ELR (cell line): ENCODE results near the gene PSD2.

Source experiments
- DNase-seq: peaks from one replicate; pipeline ENCODE4 v3.0.0-alpha.2; 2015; ENCODE audit warnings: low read depth

The PSD2 gene

DNA sequence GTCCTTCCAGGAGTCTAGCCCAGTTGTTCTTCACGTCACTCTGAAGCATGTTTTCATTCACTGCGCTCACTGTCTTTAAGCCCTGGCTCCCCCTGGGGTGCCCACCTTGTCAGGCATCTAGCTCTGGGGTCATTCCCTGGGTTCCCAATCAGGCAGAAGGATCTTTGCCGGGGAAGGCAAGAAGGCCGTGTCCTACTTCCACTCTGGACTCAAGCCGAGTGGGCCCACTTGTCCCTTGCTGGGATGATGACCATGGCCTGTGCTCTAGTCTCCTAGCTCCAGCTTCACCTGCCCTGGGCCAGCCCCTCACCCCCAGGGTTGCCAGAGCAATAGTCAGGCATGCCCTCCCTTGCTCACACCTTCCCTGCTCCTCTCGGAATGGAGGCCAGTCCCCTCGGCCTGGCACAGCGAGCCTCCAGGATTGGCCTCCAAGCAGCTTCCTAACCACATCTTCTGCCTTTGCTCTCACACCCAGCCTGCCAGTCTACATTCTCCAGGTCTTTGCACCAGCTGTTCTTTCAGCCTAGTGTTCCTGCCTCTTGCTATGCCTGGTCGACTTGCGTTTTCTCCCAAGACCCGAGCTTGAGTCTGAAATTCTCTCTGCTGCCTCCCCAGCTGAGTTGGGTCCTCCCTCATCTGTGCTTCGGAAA, 32.2 kb upstream of the PSD2 start:
- no peak for DNase-seq

DNA sequence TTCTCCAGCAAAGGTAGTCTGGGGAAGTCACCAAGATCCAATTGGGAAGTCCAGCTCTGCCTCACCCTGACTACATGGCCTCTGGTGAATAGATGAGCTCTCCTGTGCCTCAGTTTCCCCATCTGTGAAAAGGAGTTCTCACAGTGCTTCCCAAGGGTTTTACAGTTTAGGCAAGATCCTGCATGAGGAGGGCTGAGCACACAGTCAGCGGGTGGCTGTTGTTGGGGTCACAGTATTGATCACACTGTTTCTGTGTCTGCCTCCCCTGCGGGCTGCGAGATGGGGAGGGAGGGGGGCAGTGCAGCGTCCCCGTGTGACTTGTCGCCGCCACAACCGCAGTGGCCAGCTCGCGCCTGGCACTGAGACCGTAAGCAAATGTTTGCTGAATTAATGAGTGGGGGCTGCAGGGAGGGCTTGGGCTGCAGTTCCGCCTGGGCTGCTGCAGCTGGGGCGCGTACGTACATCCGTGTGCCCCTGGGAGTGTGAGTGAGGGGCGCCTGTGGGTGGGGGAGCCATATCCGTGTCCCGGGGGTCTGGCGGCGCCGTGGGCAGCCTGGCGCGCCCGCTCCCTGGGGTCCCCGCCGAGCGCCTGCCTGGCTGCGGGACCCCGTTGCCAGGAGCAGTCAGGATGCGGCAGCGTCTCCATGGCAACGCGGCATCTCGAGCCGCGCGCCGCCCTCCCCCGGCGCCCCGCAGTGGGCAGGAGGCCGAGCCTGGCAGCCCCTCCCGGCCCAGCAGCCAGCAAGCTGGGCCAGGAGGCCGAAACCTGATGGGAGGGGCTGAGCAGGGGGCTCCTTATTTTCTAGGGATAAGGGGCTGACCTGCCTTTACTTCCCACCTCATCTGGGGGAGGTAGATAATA, 31.4 kb upstream of the PSD2 start:
- no peak for DNase-seq

DNA sequence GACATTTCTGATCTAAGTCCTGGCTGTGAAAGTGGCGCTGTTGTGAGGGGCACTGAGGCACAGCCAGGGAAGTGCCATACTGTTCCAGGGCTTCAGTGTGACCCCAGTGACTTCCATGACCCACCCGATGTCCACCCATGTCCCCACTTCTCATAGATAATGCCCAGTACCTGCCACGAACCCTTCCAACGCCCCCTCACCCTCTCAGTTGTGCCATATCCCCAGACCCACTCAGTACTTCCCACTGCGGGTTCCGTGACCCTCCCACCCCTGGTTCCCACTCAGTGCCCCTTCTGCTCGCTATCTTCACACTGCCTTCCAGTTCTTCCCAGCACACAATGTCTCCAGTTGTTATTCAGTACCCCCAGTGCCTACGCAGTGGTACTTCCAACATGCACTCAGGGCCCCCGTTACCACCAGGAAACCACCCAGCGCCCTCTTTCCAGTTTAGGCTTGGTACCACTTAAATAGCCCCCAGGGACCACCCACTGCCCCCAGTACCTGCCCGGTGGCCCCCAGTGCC, 30.7 kb upstream of the PSD2 start:
- DNase-seq, result no peak

DNA sequence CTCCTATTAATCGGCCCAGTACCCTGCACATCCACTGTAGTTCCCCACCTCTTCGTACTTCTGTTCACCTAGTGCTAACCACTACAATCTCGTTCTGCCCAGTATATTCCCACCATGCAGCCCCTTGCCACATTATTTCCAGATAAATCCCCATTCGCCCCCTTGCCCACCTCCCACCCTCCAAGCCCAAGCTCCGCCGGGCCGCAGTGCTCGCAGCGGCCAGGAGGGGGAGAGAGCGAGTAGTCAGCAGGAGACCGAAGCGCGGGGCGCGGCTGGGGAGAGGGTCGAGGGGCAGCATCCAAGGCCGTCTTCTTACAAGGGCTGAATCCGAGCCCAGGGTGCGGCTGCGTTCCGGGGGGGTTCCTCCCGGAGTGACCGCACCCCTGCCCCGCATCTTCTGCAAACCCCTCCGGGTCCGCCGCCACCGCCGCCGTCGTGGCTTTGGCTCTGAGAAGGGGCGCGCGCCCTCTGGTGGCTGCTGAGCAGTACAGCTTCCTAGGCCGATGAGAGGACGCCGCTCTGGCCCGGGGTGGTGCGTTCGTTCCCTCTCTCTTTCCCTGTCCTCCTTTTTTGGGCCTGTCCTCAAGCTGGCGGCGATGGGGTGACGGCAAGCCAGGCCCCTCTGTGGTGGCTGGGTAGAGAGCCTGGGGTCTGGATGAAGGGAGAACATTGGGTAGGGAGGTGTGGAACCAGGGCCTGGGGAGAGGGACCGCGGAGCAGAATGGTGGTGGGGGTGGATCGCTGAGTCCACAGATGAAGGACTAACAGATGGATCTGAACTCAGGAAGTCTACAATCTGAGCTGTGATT, 30.0 kb upstream of the PSD2 start:
- DNase-seq, result peak; percentile 78

DNA sequence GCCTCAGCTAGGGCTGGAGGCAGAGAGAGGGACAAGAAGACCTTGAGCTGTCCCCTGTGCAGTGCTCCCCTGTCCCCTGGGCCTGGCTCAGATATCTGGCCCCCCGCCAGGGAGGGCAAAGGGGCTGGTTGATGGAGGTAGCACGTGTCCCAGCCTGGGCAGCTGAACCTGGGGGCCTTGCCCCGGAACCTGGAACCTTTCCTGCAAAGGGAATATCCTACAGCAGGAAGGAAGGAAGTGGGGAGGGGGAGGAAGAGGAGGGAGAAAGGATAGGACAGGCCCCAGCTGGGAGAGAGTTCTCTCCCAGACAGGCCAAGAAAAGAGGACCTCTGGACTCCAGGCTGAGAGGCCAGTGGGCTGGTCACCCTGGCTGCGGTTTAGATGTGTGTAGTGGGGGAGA, 27.6 kb upstream of the PSD2 start:
- no peak for DNase-seq

DNA sequence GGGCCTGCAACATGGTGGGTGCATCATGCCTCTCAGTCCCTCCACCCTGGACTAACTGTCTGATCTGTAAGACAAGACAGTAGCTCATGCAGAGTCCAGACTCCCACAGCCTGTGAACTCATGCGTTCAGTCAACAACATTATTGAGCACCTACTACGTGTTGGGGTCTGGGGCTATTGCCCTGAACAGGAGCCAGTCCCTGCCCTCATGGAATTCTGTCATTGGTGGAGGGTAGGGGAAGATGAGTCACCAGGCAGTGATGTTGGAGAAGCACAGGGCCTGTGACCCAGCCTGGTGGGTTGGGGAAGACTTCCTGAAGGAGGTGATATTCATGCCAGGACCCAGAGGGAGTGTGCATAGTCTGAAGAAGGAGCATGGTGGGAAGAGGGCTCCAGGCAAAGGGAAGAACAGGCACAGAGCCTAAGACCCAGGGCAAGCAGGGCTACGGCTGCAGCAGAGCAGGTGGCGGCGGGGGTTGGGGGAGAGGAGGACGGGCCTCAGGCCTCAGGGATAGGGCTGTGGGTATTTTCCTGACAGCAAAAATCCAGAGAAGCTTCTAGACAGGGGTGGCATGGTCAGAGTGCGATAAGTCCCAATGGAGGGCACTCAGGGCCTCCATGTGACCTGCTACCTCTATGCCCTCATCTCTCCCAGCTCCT, 26.7 kb upstream of the PSD2 start:
- DNase-seq, result peak; percentile 36

DNA sequence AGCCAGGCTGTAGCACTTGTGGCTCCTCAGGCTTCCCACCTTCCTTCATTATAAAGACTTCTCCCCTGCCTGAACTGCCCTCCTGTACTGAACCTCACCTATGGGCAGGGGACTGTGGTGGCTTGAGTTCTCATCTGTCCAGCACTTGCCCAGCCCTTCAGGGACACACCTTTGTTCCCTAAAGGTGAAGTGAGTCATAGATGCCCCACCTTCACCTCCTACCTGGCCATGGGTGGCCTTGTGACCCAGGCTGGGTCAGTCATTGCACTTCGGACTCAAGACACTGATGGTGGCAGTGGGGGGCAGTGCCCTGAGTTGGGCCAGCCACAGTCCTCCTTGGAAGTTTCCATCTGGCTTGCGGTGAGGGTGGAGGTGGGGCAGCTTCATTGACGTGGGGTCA, 26.1 kb upstream of the PSD2 start:
- DNase-seq, result no peak

DNA sequence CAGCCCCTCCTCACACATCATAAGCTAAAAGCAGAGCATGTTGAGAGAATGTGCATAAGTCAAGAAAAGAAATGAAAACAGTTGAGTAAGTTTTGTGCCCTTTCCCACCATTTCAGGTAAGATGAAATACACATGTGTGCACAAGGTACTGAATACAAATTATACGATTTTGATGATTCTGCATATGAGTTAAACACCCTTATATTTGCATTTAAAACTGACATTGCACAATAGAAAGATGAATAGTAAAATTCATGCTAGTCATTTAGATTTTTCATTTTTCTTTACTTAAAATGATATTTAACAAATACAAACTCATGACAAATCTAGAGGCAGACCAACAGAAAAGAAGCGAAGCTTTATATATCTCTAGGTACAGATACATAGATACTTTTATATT, 24.9 kb upstream of the PSD2 start:
- no peak for DNase-seq

DNA sequence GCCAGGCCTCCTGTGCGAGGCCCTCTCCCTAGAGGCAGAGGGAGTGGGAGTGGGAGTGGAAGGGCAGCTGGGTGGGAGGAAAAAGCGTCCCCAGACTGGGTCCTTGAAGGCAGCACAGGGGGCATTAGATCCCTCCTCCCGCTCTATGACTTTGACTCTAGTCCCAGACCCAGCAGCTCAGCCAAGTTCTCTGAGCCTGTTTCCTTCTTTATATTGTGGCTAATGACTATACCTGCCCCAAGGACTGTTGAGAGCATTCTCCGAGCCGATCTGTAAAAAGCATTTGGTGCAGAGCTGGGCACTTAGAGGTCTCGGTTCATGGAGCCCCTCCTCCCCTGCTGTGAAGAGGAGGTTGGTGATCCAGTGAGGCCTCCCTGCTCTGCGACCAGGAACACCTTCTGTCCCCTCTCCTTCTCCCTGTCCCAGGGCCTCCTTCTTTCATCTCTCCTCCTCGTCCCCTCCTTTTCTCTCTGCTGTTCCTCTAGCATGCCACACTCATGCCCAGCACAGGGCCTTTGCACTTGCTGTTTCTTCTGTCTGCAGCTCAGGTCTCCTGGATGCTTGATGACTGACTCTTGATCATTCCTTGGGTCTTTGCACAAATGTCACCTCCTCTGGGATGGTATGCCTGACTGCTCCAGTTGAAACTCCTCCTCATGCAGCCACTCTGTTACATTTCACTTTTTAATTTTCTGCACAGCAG, 23.4 kb upstream of the PSD2 start:
- no peak for DNase-seq

DNA sequence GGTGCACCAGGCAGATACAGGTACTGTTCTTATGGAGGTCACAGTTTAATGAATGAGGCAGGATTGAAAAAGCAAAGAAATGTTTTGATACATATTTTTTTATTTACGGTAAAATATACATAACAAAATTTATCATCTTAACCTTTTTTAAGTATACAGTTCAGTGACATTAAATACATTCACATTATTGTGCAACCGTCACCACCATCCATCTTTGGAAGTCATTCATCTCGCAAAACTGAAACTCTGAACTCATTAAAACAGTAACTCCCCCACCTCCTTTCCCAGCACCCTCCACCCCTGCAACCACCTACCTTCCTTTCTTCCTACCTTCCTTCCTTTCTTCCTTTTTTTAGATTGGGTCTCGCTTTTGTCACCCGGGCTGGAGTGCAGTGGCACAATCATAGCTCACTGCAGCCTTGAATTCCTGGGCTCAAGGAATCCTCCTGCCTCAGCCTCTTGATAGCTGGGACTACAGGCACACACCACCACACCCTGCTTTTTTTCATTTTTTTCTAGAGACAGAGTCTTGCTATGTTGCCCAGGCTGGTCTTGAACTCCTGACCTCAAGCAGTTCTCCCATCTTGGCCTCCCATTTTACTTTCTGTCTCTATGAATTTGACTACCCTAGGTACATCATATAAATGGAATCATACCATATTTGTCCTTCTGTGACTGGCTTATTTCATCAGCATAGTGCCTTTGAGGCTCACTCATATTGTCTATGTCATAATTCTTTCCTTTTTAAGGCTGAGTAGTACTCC, 22.5 kb upstream of the PSD2 start:
- no peak for DNase-seq

DNA sequence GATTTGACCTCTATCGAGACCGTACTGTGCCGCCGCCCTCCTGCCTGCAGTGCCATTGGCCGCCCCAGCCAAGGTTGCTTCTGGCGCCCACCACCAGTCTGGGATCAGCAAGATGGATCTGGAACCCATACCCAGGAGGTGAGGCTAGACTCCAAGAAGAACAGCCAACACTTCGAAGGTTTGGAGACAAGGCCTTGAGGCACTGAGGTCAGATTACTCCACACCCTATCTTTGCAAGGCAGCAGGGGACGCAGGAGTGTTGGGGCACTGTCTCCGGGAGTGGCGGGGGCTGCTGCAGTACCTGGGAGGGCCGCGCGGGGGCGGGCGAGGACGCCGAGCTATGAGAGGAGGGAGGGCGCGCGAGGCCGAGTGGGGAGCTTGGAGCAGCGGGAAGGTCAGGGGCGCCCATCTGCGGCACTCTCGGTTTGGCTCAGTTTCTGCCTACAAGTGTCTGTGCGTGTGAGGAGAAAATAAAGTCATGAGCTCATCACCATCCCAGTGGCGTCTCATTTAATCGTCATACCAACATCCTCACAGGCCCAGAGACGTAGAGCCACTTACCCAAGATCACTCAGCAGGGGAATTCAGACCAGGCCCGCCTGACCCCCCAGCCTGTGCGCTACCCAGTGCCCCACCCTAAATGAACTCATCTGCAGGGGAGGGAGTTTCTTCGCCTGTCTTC, 20.5 kb upstream of the PSD2 start:
- peak; percentile 69 for DNase-seq

DNA sequence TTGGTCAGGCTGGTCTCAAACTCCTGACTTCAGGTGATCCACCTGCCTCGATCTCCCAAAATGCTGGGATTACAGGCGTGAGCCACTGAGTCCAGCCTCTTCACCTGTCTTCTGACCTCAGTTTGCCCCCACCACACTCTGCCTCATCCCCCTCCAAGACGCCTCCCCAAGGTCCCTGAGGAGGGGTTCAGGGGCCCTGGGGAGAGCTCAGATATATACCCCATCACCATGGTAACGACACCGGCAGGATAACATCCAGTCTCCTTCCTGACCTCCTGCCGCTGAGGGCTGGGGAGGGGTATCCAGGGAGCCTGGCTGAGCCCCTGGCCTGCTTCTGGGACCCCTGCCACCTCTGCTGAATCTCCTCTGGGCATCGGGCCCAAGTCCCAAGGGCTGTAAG, 19.7 kb upstream of the PSD2 start:
- DNase-seq, result no peak

DNA sequence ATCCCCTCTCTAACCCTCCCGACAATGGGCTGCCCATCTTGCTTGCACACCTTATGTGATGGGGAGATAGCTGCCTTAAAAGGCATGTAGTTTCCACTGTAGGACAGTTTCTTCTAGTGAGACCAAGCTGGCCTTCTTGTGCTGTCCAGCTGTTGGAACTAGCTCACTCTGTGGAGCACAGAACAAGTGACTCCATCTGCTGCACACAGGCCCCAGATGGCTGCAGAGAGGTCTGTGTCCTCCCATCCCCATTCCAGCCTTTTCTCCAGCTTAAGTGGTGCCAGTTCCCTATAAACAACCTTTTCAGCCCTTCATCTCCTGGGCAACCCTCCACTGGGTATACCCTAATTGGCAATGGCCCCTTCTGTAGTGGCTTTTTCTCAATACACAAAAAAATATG, 18.7 kb upstream of the PSD2 start:
- no peak for DNase-seq

DNA sequence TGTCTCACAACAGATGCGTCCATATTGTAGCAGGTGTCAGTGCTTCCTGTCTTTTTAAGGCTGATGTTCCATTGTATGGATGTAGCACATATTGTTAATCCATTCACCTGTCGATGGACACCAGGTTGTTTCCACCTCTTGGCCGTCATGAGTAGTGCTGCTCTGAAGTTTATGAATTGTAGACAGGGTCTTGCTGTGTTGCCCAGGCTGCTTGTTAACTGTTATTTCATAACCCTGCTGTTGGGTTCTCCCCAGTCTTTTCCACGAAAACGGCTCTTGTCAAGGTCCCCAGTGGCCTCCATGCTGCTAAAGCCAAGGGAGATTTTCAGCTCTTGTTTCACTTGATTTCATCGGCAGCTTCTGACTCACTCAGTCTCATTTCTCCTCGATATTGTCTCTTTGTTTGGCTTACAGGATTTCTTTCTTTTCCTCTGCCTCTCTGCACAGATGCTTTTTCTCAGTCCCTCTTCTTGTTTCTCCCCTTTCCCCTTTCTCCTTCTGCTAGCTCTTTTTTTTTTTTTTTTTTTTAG, 12.1 kb upstream of the PSD2 start:
- DNase-seq, result no peak

DNA sequence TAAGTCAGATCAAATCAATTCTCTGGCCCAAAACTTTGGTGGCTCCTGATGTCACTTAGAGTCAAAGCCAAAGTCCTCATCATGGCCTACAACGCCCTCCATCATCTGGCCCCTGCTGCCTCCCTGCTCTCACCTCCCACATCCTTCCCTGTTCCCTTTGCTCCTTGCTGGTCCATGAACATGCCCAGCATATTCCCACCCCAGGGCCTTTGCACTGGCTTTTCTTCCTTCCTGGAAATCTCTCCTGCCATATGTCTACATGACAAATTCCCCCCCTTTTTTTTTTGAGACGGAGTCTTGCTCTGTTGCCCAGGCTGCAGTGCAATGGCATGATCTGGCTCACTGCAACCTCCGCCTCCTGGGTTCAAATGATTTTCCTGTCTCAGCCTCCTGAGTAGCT, 11.1 kb upstream of the PSD2 start:
- DNase-seq, result no peak

DNA sequence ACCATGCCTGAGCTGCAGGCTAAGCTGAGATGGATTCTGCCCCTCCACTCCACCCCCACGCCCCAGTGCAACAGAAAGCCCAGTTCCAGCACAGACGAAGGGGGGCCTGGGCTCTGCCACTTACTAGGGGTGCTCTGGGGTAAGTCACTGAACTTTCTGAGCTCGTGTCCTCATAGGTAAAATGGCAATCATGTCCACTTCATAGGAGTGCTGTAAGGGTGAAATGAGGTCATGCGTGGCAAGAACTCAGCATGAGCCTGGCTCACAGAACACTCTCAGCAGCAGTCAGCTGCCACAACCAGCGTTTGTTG, 8.4 kb upstream of the PSD2 start:
- DNase-seq, result no peak

DNA sequence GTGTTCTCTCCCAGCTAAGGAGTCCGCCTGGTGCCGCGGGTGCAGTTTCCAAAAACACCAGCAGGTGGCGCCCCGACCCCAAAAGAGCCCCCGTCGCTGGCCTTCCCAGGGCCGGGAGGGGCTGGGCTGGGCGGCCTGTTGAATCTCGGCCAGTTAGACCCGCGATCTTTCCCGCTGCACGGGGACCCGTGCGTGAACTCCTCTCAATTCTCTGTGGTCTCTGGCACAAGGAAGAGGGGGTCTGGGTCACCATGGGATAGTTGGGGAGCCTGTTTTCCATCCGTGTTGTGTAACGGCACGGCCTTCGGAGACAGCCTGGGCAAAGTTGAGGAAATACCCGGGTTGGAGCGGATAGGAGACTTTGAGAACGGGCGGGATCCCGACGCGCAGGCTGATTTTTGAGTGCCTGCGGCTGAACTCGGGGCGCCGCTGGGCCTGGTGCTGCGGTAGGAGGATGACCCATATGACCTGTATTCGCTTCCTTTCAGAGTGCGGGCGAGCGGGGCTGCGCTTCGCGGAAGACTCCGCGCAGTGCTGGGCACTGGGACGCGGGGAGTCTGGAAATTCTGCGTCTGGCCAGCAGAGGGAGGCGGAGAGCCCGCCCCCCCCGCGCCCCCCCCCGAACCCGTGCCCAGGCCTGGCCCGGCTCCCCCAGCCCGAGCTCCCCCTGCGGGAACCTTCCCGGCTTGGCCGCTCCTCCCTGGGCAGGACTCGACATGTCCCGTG, 7.9 kb upstream of the PSD2 start:
- DNase-seq, result peak; percentile 82

DNA sequence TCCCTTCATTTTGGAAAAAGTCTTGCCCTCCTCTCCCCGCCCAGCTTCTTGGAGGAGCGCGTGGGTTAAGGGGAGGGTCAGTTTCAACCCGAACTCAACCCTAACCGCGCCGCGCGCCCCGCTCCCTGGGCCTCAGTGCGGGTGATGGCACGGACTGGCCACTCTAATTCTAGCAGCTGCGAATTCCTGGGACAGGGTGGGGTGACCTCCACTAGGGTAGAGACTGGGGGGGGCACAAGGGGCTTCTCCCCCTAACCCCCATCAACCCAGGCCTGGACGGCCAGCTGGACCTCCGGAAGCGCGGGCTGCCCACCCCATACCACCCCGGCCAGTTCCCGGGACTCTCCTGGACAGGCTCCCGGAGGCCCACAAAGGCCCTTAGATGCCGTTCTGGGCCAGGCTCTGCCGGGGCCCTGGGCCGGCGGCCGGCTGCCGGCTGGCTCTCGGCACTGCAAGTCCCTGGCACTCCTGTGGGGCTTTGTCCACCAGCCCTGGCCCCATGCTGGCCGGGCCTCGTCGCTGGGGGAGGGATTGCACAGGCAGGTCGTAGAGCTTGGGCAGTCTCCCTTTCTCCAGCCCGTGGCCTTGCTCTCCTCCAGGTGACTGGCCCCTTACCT, 7.2 kb upstream of the PSD2 start:
- no peak for DNase-seq
